HCT116 (cell line): ENCODE data around the gene CD27. TPM values are rescaled to one million over a fixed set of nuclear protein-coding genes. Genes with fewer than 3 reads are reported as not detected.
"Not testable (repeated sequence)": the region's sequence is repeated elsewhere in the genome, so short reads cannot be mapped to it uniquely, and the experiment has no call there.

Source experiments
- ATAC-seq: fragments of 200-7000 bp; cut with Tn5 transposase; 2 replicates; pipeline ENCODE4 v1.9.1; 2020; ENCODE audit warnings: mild to moderate bottlenecking, moderate library complexity
- BruUV-seq: library from RNA; stranded (reverse); fragments of 400-500 nt; replicated peaks from 2 replicates; lab custom pipeline; 2021; lab: Mats Ljungman, UMichigan
- CTCF ChIA-PET: fragments of 300-600 bp; sonication (Branson Sonifier 250); formaldehyde crosslinking; loops from one replicate; lab custom pipeline; 2021; ENCODE audit warnings: antibody characterized with exemption; lab: Charles Lee
- POLR2A ChIA-PET: fragments of 300-600, 350-600 bp; sonication (Branson Sonifier 250); formaldehyde crosslinking; loops from one replicate; lab custom pipeline; 2021; ENCODE audit warnings: antibody characterized with exemption; lab: Charles Lee
- RAD21 ChIA-PET, 2 experiments: fragments of 300-600 bp; sonication (Branson Sonifier 250); formaldehyde crosslinking; loops; one replicate each; lab custom pipeline; 2023; ENCODE audit warnings: low total read pairs in 2 of 2; ENCODE audit not compliant: uncharacterized antibody in 2 of 2, unreplicated experiment in 2 of 2, low non-redundant PET in 1 of 2; lab: Charles Lee
- DNase-seq: peaks from one replicate; pipeline ENCODE4 v3.0.0-alpha.2; 2010; ENCODE audit warnings: low read depth, low spot score
- H2AFZ ChIP-seq: fragments of 200-600 bp; shearing (Covaris generic), sonication (generic); 2 replicates; pipeline ENCODE4 v1.6.1; 2017; ENCODE audit warnings: low read depth, mixed run types, mixed read lengths, antibody characterized with exemption, low read length; ENCODE audit not compliant: poor library complexity, severe bottlenecking
- H3K27ac ChIP-seq: 2 replicates; pipeline ENCODE4 v1.5.1; 2012; ENCODE audit warnings: low read depth, low read length
- H3K27me3 ChIP-seq: fragments of 200-600 bp; sonication (generic); 2 replicates; pipeline ENCODE4 v1.6.1; 2016; ENCODE audit warnings: mixed run types, low read length, mixed read lengths; ENCODE audit not compliant: insufficient read depth
- H3K36me3 ChIP-seq, 2 experiments: fragments of 200-500 bp in 1 of 2; fragments of 200-600 bp in 1 of 2; sonication (Bioruptor generic) in 1 of 2; sonication (generic) in 1 of 2; 2 replicates each; pipeline versions ENCODE4 v1.5.1 to v1.6.1; 2014 to 2016; ENCODE audit warnings: low read length in 2 of 2, inconsistent platforms in 1 of 2, mixed read lengths in 1 of 2, mixed run types in 1 of 2; ENCODE audit not compliant: insufficient read depth in 2 of 2, control insufficient read depth in 1 of 2
- H3K4me1 ChIP-seq, 2 experiments: fragments of 200-600 bp in 1 of 2; sonication (generic) in 1 of 2; 2 replicates each; pipeline versions ENCODE4 v1.5.1 to v1.6.1; 2012 to 2017; ENCODE audit warnings: low read length in 2 of 2, inconsistent platforms in 1 of 2, mild to moderate bottlenecking in 1 of 2, mixed read lengths in 1 of 2, mixed run types in 1 of 2, moderate library complexity in 1 of 2; ENCODE audit not compliant: insufficient read depth in 2 of 2, control insufficient read depth in 1 of 2
- H3K4me2 ChIP-seq: fragments of 200-600 bp; sonication (generic); 2 replicates; pipeline ENCODE4 v1.6.1; 2017; ENCODE audit warnings: mixed run types, low read length, mixed read lengths
- H3K4me3 ChIP-seq, 2 experiments: fragments of 200-600 bp in 1 of 2; sonication (generic) in 1 of 2; replicated peaks in 1 of 2; 2 replicates each; pipeline ENCODE4 v1.5.1; 2011 to 2016; ENCODE audit warnings: low read length in 2 of 2, control low read depth in 1 of 2, low read depth in 1 of 2, mild to moderate bottlenecking in 1 of 2, mixed read lengths in 1 of 2, mixed run types in 1 of 2
- H3K79me2 ChIP-seq: fragments of 200-600 bp; sonication (generic); 2 replicates; pipeline ENCODE4 v1.6.1; 2017; ENCODE audit warnings: mild to moderate bottlenecking, mixed run types, low read length, moderate library complexity, mixed read lengths; ENCODE audit not compliant: insufficient read depth
- H3K9ac ChIP-seq: fragments of 200-600 bp; sonication (generic); 2 replicates; pipeline ENCODE4 v1.6.1; 2016; ENCODE audit warnings: low read length, mixed read lengths
- H3K9me2 ChIP-seq: fragments of 200-600 bp; sonication (generic), shearing (Covaris generic); 2 replicates; pipeline ENCODE4 v1.6.1; 2017; ENCODE audit warnings: mixed run types, mild to moderate bottlenecking, moderate library complexity; ENCODE audit not compliant: insufficient read depth
- H3K9me3 ChIP-seq, 2 experiments: fragments of 200-500 bp in 1 of 2; fragments of 200-600 bp in 1 of 2; sonication (Bioruptor generic) in 1 of 2; sonication (generic) in 1 of 2; 2 replicates each; pipeline ENCODE4 v1.6.1; 2014 to 2017; ENCODE audit warnings: low read length in 2 of 2, mixed read lengths in 2 of 2, inconsistent platforms in 1 of 2, low read depth in 1 of 2, mild to moderate bottlenecking in 1 of 2, mixed run types in 1 of 2, moderate library complexity in 1 of 2; ENCODE audit not compliant: control insufficient read depth in 1 of 2, insufficient read depth in 1 of 2
- H4K20me1 ChIP-seq: fragments of 200-600 bp; sonication (generic), shearing (Covaris generic); 2 replicates; pipeline ENCODE4 v1.6.1; 2017; ENCODE audit warnings: mixed run types, mild to moderate bottlenecking, moderate library complexity; ENCODE audit not compliant: insufficient read depth
- ATF3 ChIP-seq: IDR thresholded peaks from 2 replicates; pipeline ENCODE4 v1.6.1; 2012
- EGR1 ChIP-seq: IDR thresholded peaks from 2 replicates; pipeline ENCODE4 v1.6.1; 2012; ENCODE audit warnings: low read depth
- ELF1 ChIP-seq: IDR thresholded peaks from 2 replicates; pipeline ENCODE4 v1.6.1; 2012; ENCODE audit warnings: low read depth, borderline replicate concordance
- EZH2 ChIP-seq: fragments of 200-600 bp; sonication (generic); IDR thresholded peaks from 2 replicates; pipeline ENCODE4 v1.6.1; 2017; ENCODE audit warnings: antibody characterized with exemption, mixed run types
- FOSL1 ChIP-seq: IDR thresholded peaks from 2 replicates; pipeline ENCODE4 v1.6.1; 2012; ENCODE audit warnings: low read depth
- JUND ChIP-seq: IDR thresholded peaks from 2 replicates; pipeline ENCODE4 v1.6.1; 2012
- MAX ChIP-seq: IDR thresholded peaks from 2 replicates; pipeline ENCODE4 v1.6.1; 2012
- RAD21 ChIP-seq: IDR thresholded peaks from 2 replicates; pipeline ENCODE4 v1.6.1; 2012; ENCODE audit warnings: low read depth, mild to moderate bottlenecking
- REST ChIP-seq: IDR thresholded peaks from 2 replicates; pipeline ENCODE4 v1.6.1; 2012; ENCODE audit warnings: low read depth
- SIN3A ChIP-seq: IDR thresholded peaks from 2 replicates; pipeline ENCODE4 v1.6.1; 2012; ENCODE audit warnings: low read depth
- YY1 ChIP-seq: IDR thresholded peaks from 2 replicates; pipeline ENCODE4 v1.6.1; 2011; ENCODE audit warnings: low read length, low read depth, moderate library complexity, mild to moderate bottlenecking; ENCODE audit not compliant: insufficient replicate concordance; ENCODE audit errors: extremely low read depth
- ZBTB33 ChIP-seq: IDR thresholded peaks from 2 replicates; pipeline ENCODE4 v1.6.1; 2011; ENCODE audit warnings: mild to moderate bottlenecking, low read length, moderate library complexity; ENCODE audit not compliant: insufficient replicate concordance; ENCODE audit errors: extremely low read depth
- ZFX ChIP-seq: fragments of 450-650 bp; IDR thresholded peaks from 2 replicates; pipeline ENCODE4 v1.6.1; 2017
- ZNF274 ChIP-seq: fragments of 200-500 bp; sonication (Bioruptor generic); IDR thresholded peaks from 2 replicates; pipeline ENCODE4 v1.6.1; 2014; ENCODE audit warnings: mild to moderate bottlenecking, low read depth, low read length, inconsistent platforms
- intact Hi-C: fragments of 100-400 bp; cut with micrococcal nuclease; formaldehyde crosslinking; loops from 2 replicates; pipeline ENCODE4 v1.10.0; 2022
- total RNA-seq: library from RNA; stranded (reverse); gene quantifications from one replicate; pipeline ENCODE4 v1.2.1, GENCODE V29; 2021; ENCODE audit not compliant: unreplicated experiment

CD27 gene
- total RNA-seq, 1 experiment from 2014 or later, result 0.25 TPM

GRCh38 chr12:6467571-6468282 lies 23.0 kb downstream of the CD27 start:
- intact Hi-C loops, result loop anchor here (5.0 kb wide), 1 partner anchor 130 kb away; no protein-coding TSS in a partner anchor
- CTCF ChIA-PET, result not testable (repeated sequence)
- POLR2A ChIA-PET, result interaction anchor here (1.1 kb wide), 1 partner anchor 141 kb away, joined by 3 read pairs; no protein-coding TSS in a partner anchor

GRCh38 chr12:6468283-6468575 lies 23.5 kb downstream of the CD27 start:
- BruUV-seq, result no TSS peak
- DNase-seq (no peak), ATAC-seq (no peak)
- Histone ChIP-seq H3K4me3 (no peak overlapping the region), H3K9ac (no peak overlapping the region), H2AFZ (no peak overlapping the region), H3K36me3 (peaks cover 14 to 18% of the 10 kb centered on the region in 2 experiments; a peak in 3 of 4 replicates), H3K9me2 (no peaks in the 10 kb centered on the region), H3K4me1 (peaks cover 11 to 27% of the 10 kb centered on the region in 2 experiments), H3K9me3 (no peaks in the 10 kb centered on the region), H4K20me1 (no peaks in the 10 kb centered on the region), H3K4me2 (no peak overlapping the region), H3K79me2 (no peaks in the 10 kb centered on the region; the same call in 1 of the 2 replicates), H3K27ac (no peak overlapping the region), H3K27me3 (no peaks in the 10 kb centered on the region)
- CTCF ChIA-PET, result interaction anchor here (0.8 kb wide), 1 partner anchor 69 kb away, joined by 3 read pairs; no protein-coding TSS in a partner anchor
- intact Hi-C loops, result loop anchor here (5.0 kb wide), 1 partner anchor 131 kb away; no protein-coding TSS in a partner anchor
- POLR2A ChIA-PET, result interaction anchor here (1.1 kb wide), 1 partner anchor 142 kb away, joined by 3 read pairs; no protein-coding TSS in a partner anchor
- RAD21 ChIA-PET, result no interaction called here
- TF ChIP-seq ZFX (no peak), ELF1 (no peak), YY1 (no peak), EZH2 (no peak), ATF3 (no peak), REST (no peak), JUND (no peak), EGR1 (no peak), ZNF274 (no peak), RAD21 (no peak), MAX (no peak), SIN3A (no peak), ZBTB33 (no peak), FOSL1 (no peak)

More at GRCh38 chr12:6467571-6468282, 23.0 kb downstream of the CD27 start:
- RAD21 ChIA-PET, H3K79me2 ChIP-seq, H3K27me3 ChIP-seq, H3K9me2 ChIP-seq, H2AFZ ChIP-seq, DNase-seq, ATAC-seq, H3K9me3 ChIP-seq, H3K4me3 ChIP-seq, H3K9ac ChIP-seq, BruUV-seq, H3K27ac ChIP-seq, H3K4me2 ChIP-seq, H4K20me1 ChIP-seq: not testable (repeated sequence)
- peaks cover 14 to 21% of the 10 kb centered on the region in 2 experiments; a peak in 3 of 4 replicates for H3K36me3 ChIP-seq
- peaks cover 11 to 27% of the 10 kb centered on the region in 2 experiments for H3K4me1 ChIP-seq
